ENCODE data around the gene EPG5.

GRCh38 chr18:45847119-45847518 lies 120.0 kb downstream of the EPG5 start:
- TF ChIP-seq POLR2A (IDR thresholded peaks at IDR 0.05): no peak
- no peak for TF ChIP-seq CTCF (IDR thresholded peaks at IDR 0.05)
